Liver (tissue), 3 donors: ENCODE results near the gene C2orf66.

Experiments used
- EGR1 ChIP-seq, 2 donors: IDR thresholded peaks; 2 replicates each; pipeline ENCODE4 v1.6.1; 2016 to 2018; ENCODE audit warnings: antibody characterized with exemption in 2 of 2, low read depth in 2 of 2
- FOXA1 ChIP-seq: IDR thresholded peaks from 2 replicates; pipeline ENCODE4 v1.6.1; 2016; ENCODE audit warnings: antibody characterized with exemption
- GABPA ChIP-seq, 2 donors: IDR thresholded peaks in 1 of 2; conservative IDR thresholded peaks in 1 of 2; 2 replicates each; pipeline ENCODE4 v1.6.1; 2016; ENCODE audit warnings: antibody characterized with exemption in 2 of 2, mild to moderate bottlenecking in 1 of 2, moderate library complexity in 1 of 2
- HNF4G ChIP-seq: IDR thresholded peaks from 2 replicates; pipeline ENCODE4 v1.6.1; 2016; ENCODE audit warnings: antibody characterized with exemption
- RAD21 ChIP-seq, 2 donors: IDR thresholded peaks; 2 replicates each; pipeline ENCODE4 v1.6.1; 2016; ENCODE audit warnings: antibody characterized with exemption in 2 of 2, mild to moderate bottlenecking in 2 of 2
- TAF1 ChIP-seq: conservative IDR thresholded peaks from 2 replicates; pipeline ENCODE4 v1.6.1; 2016; ENCODE audit warnings: antibody characterized with exemption, mild to moderate bottlenecking
- YY1 ChIP-seq: IDR thresholded peaks from 2 replicates; pipeline ENCODE4 v1.6.1; 2016; ENCODE audit warnings: antibody characterized with exemption, mild to moderate bottlenecking
- TF ChIP-seq, protein P1 (sequence below): fragments of 150-350 bp; IDR thresholded peaks from 2 replicates; pipeline ENCODE4 v1.5.1; 2017; ENCODE audit warnings: improper control_type of control experiment, low read depth, low read length; ENCODE audit not compliant: missing input control
- TF ChIP-seq, protein P2 (sequence below): IDR thresholded peaks from 2 replicates; pipeline ENCODE4 v1.6.1; 2016; ENCODE audit warnings: antibody characterized with exemption
- TF ChIP-seq, protein P3 (sequence below): IDR thresholded peaks from 2 replicates; pipeline ENCODE4 v1.6.1; 2016; ENCODE audit warnings: antibody characterized with exemption, mild to moderate bottlenecking
- TF ChIP-seq, protein P4 (sequence below): IDR thresholded peaks from 2 replicates; pipeline ENCODE4 v1.6.1; 2016; ENCODE audit warnings: antibody characterized with exemption
- donor health status: healthy.
- donor health status: healthy.

DNA sequence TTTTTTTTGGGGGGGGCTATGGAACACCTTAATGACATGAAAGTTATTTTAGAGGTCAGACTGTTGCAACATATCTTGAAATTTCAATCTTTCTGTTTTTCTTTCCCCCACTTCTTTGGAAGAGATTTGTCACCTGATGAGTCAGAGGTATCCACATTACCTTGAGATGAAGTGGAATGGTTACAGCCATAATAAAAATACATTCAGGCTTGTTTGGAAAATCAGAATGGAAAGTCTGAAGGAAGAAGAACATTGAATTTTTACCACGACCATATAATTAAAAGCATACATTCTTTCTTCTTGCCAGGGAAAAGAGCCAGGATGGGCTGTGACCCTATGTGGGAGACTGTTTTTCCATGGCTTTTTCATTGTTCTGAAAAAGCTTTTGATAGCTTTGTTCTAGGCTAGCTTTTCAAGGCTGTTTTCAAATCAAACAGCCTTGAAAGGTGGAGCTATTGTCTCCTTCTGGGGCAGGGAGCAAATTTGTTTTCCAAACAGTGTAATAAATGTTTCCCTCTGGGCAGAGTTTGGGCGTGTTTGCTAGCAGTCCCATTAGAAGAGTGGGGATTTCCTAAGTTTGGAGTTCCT is 7.4 kb downstream of the C2orf66 start:
- TF ChIP-seq, protein P1, sequence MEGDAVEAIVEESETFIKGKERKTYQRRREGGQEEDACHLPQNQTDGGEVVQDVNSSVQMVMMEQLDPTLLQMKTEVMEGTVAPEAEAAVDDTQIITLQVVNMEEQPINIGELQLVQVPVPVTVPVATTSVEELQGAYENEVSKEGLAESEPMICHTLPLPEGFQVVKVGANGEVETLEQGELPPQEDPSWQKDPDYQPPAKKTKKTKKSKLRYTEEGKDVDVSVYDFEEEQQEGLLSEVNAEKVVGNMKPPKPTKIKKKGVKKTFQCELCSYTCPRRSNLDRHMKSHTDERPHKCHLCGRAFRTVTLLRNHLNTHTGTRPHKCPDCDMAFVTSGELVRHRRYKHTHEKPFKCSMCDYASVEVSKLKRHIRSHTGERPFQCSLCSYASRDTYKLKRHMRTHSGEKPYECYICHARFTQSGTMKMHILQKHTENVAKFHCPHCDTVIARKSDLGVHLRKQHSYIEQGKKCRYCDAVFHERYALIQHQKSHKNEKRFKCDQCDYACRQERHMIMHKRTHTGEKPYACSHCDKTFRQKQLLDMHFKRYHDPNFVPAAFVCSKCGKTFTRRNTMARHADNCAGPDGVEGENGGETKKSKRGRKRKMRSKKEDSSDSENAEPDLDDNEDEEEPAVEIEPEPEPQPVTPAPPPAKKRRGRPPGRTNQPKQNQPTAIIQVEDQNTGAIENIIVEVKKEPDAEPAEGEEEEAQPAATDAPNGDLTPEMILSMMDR, result no peak
- TF ChIP-seq TAF1 (no peak), YY1 (no peak), EGR1 (IDR thresholded peaks at IDR 0.05; ENCODE audit: low read depth in 2 of 2) (no peak), GABPA (IDR thresholded peaks at IDR 0.05 in 1 of 2, conservative IDR thresholded peaks at IDR 0.05 in 1 of 2) (no peak), FOXA1 (no peak), HNF4G (no peak), RAD21 (IDR thresholded peaks at IDR 0.05) (no peak)
- TF ChIP-seq, protein P2, sequence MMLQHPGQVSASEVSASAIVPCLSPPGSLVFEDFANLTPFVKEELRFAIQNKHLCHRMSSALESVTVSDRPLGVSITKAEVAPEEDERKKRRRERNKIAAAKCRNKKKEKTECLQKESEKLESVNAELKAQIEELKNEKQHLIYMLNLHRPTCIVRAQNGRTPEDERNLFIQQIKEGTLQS, result no peak
- TF ChIP-seq, protein P3, sequence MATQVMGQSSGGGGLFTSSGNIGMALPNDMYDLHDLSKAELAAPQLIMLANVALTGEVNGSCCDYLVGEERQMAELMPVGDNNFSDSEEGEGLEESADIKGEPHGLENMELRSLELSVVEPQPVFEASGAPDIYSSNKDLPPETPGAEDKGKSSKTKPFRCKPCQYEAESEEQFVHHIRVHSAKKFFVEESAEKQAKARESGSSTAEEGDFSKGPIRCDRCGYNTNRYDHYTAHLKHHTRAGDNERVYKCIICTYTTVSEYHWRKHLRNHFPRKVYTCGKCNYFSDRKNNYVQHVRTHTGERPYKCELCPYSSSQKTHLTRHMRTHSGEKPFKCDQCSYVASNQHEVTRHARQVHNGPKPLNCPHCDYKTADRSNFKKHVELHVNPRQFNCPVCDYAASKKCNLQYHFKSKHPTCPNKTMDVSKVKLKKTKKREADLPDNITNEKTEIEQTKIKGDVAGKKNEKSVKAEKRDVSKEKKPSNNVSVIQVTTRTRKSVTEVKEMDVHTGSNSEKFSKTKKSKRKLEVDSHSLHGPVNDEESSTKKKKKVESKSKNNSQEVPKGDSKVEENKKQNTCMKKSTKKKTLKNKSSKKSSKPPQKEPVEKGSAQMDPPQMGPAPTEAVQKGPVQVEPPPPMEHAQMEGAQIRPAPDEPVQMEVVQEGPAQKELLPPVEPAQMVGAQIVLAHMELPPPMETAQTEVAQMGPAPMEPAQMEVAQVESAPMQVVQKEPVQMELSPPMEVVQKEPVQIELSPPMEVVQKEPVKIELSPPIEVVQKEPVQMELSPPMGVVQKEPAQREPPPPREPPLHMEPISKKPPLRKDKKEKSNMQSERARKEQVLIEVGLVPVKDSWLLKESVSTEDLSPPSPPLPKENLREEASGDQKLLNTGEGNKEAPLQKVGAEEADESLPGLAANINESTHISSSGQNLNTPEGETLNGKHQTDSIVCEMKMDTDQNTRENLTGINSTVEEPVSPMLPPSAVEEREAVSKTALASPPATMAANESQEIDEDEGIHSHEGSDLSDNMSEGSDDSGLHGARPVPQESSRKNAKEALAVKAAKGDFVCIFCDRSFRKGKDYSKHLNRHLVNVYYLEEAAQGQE, result no peak
- TF ChIP-seq, protein P4, sequence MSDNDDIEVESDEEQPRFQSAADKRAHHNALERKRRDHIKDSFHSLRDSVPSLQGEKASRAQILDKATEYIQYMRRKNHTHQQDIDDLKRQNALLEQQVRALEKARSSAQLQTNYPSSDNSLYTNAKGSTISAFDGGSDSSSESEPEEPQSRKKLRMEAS, result no peak
